ENCODE data around the gene CHN2. TPM values are rescaled to one million over a fixed set of nuclear protein-coding genes. Genes with fewer than 3 reads are reported as not detected.
A peak's percentile ranks its signal among the peaks of the same experiment; 100 is the strongest.

The CHN2 gene
- total RNA-seq, 1 experiment from 2014 or later: 18.8 TPM

DNA sequence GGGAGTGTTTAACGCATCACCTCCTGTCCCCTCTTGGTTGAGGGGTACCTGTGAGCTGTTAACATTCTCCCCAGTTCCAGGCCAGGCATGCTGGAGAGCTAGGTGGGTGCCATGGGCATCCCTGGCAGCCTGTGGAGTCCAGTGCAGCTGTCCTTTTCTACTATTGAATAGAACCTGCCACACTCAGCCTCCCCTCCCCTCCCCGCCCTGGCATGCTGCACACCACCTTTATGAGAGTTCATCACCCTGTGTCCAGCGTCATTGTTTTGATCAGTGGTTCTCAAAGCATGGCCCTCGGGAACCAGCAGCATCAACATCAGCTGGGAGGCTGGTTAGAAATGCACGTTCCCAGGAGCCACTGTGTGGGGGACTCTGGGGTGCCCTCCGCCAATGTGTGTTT lies 211.8 kb downstream of the CHN2 start:
- Histone ChIP-seq H3K36me3 (ENCODE audit: control insufficient read depth, insufficient read depth, low read length) (no peaks in the 10 kb centered on the region), H3K27me3 (replicated peaks; ENCODE audit: control insufficient read depth, insufficient read depth, low read length) (no peaks in the 10 kb centered on the region), H3K4me3 (ENCODE audit: low read depth, low read length) (no peak overlapping the region), H3K9me3 (no peaks in the 10 kb centered on the region), H3K4me1 (peaks cover 13% of the 10 kb centered on the region)
- no peak for DNase-seq
- CTCF ChIA-PET: interaction anchor here (1.0 to 2.0 kb wide), 5 partner anchors 292 to 484 kb away, joined by 3 to 11 read pairs (median 6); no protein-coding TSS in a partner anchor
- H3K4me3 Mint-ChIP-seq (ENCODE audit: unreplicated experiment): no peak overlapping the region
- POLR2A ChIA-PET: no interaction called here
- peaks cover 7% of the 10 kb centered on the region for H3K36me3 Mint-ChIP-seq (ENCODE audit: insufficient read depth, unreplicated experiment)
- intact Hi-C loops (cut with micrococcal nuclease; ENCODE audit: unreplicated experiment): no loop called here
- no peaks in the 10 kb centered on the region for H3K9me3 Mint-ChIP-seq (ENCODE audit: unreplicated experiment)
- no peak overlapping the region for H3K27ac Mint-ChIP-seq (ENCODE audit: unreplicated experiment)
- no TSS peak for BruUV-seq (replicated peaks)
- peaks cover 11% of the 10 kb centered on the region for H3K4me1 Mint-ChIP-seq (ENCODE audit: low read depth, unreplicated experiment)
- no peaks in the 10 kb centered on the region for H3K27me3 Mint-ChIP-seq (ENCODE audit: insufficient read depth, unreplicated experiment)
- TF ChIP-seq, protein P1, sequence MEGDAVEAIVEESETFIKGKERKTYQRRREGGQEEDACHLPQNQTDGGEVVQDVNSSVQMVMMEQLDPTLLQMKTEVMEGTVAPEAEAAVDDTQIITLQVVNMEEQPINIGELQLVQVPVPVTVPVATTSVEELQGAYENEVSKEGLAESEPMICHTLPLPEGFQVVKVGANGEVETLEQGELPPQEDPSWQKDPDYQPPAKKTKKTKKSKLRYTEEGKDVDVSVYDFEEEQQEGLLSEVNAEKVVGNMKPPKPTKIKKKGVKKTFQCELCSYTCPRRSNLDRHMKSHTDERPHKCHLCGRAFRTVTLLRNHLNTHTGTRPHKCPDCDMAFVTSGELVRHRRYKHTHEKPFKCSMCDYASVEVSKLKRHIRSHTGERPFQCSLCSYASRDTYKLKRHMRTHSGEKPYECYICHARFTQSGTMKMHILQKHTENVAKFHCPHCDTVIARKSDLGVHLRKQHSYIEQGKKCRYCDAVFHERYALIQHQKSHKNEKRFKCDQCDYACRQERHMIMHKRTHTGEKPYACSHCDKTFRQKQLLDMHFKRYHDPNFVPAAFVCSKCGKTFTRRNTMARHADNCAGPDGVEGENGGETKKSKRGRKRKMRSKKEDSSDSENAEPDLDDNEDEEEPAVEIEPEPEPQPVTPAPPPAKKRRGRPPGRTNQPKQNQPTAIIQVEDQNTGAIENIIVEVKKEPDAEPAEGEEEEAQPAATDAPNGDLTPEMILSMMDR (IDR thresholded peaks at IDR 0.05; ENCODE audit: insufficient read depth in 1 of 2, low read depth in 1 of 2, low read length in 1 of 2, severe bottlenecking in 1 of 2, unreplicated experiment in 1 of 2): no peak

- Mint-ChIP-seq H3K27me3 (ENCODE audit: insufficient read depth, unreplicated experiment) (no peaks in the 10 kb centered on the region), H3K4me3 (ENCODE audit: unreplicated experiment) (no peak overlapping the region), H3K9me3 (ENCODE audit: unreplicated experiment) (no peaks in the 10 kb centered on the region), H3K4me1 (ENCODE audit: low read depth, unreplicated experiment) (peaks cover 22% of the 10 kb centered on the region), H3K27ac (ENCODE audit: unreplicated experiment) (no peak overlapping the region), H3K36me3 (ENCODE audit: insufficient read depth, unreplicated experiment) (peaks cover 7% of the 10 kb centered on the region)
- ChIA-PET CTCF (interaction anchor here (0.7 to 2.6 kb wide), 13 partner anchors 33 to 487 kb away, joined by 3 to 23 read pairs (median 6); partner anchors contain the start of gene CHN2), POLR2A (no interaction called here)
- Histone ChIP-seq H3K4me1 (peaks cover 23% of the 10 kb centered on the region), H3K4me3 (ENCODE audit: low read depth, low read length) (no peak overlapping the region), H3K27me3 (replicated peaks; ENCODE audit: control insufficient read depth, insufficient read depth, low read length) (no peaks in the 10 kb centered on the region), H3K9me3 (no peaks in the 10 kb centered on the region), H3K36me3 (ENCODE audit: control insufficient read depth, insufficient read depth, low read length) (no peaks in the 10 kb centered on the region)
- no TSS peak for BruUV-seq (replicated peaks)
- TF ChIP-seq, protein P1 (IDR thresholded peaks at IDR 0.05; ENCODE audit: insufficient read depth in 1 of 2, low read depth in 1 of 2, low read length in 1 of 2, severe bottlenecking in 1 of 2, unreplicated experiment in 1 of 2): peak; percentile 74 to 86
- intact Hi-C loops (cut with micrococcal nuclease; ENCODE audit: unreplicated experiment): loop anchor here (1.0 to 2.0 kb wide), 9 partner anchors 32 to 487 kb away; no protein-coding TSS in a partner anchor
- DNase-seq: peak in 1 of 2 experiments; percentile 76
These were observed 214.3 kb downstream of the CHN2 start for GRCh38 chr7:29408841-29409243.

DNA sequence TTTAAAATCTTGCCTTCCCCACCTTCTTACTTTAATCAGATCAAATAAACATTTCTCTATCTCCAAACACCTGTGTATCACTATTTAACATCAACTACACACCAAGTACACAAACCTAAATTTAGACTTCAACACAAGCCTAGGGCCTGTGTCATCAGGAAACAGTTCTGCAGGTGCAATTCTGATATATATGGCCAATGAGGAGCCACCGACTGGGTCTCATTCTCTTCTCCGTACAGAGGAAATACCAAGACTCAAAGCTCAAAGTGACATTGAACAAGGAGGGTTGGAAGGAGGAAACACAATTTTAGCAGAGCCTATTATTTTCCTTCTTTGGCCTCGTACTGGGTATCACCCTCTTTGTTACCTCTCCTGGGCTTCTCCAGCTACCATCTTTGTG lies 216.4 kb downstream of the CHN2 start:
- Histone ChIP-seq H3K27me3 (replicated peaks; ENCODE audit: control insufficient read depth, insufficient read depth, low read length) (no peaks in the 10 kb centered on the region), H3K9me3 (no peaks in the 10 kb centered on the region), H3K4me3 (ENCODE audit: low read depth, low read length) (no peak overlapping the region), H3K36me3 (ENCODE audit: control insufficient read depth, insufficient read depth, low read length) (no peaks in the 10 kb centered on the region), H3K4me1 (peaks cover 15% of the 10 kb centered on the region)
- no peak for DNase-seq
- ChIA-PET CTCF (interaction anchor here (1.6 kb wide), 1 partner anchor 489 kb away, joined by 4 read pairs; no protein-coding TSS in a partner anchor), POLR2A (no interaction called here)
- Mint-ChIP-seq H3K36me3 (ENCODE audit: insufficient read depth, unreplicated experiment) (no peaks in the 10 kb centered on the region), H3K4me1 (ENCODE audit: low read depth, unreplicated experiment) (peaks cover 17% of the 10 kb centered on the region), H3K27ac (ENCODE audit: unreplicated experiment) (no peak overlapping the region), H3K9me3 (ENCODE audit: unreplicated experiment) (no peaks in the 10 kb centered on the region), H3K4me3 (ENCODE audit: unreplicated experiment) (no peak overlapping the region), H3K27me3 (ENCODE audit: insufficient read depth, unreplicated experiment) (no peaks in the 10 kb centered on the region)
- intact Hi-C loops (cut with micrococcal nuclease; ENCODE audit: unreplicated experiment): no loop called here
- no TSS peak for BruUV-seq (replicated peaks)
- TF ChIP-seq, protein P1 (IDR thresholded peaks at IDR 0.05; ENCODE audit: insufficient read depth in 1 of 2, low read depth in 1 of 2, low read length in 1 of 2, severe bottlenecking in 1 of 2, unreplicated experiment in 1 of 2): no peak

Data from Caco-2 (cell line).